NCI-H1105 (cell line): ENCODE results near the gene SLC4A1AP.

Source experiments
- DNase-seq: peaks from one replicate; lab custom pipeline; 2025; lab: John Stamatoyannopoulos, UW

Gene SLC4A1AP

GRCh38 chr2:27702302-27702701, 38.6 kb downstream of the SLC4A1AP start:
- DNase-seq, result no peak

DNA sequence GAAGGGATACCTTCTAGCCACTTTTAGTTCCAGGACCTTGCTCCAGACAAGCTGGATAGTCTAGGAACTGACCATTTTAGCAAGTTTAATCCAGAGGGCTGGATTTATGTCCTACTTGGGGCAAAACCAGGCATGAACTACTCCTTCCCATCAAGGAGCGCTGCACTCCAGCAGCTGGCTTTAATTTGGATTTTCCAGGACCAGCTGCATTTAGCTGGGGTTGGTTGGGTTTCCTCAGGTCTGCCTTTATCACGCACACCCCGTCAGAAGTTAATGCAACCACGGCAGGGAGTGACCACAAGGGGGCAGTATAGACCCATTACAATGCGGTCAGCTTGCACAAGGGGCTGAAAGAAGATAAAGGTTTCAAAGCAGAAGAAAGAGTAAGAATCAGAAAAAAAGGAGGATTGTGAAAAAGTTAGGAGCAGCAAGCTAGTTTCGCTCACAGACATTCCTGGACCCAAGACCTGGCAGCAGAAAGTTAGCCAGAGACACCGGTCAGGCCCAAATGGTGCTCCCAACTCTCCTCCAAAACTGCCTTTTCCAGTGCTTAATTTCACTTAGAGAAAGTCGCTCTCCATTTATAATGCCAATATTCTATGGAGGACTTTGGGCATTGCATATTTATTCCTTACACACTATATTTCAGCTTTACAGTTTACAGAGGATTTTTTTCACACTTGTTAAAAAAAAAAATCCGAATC, 40.1 kb downstream of the SLC4A1AP start:
- DNase-seq, result peak; percentile 60

GRCh38 chr2:27704342-27704876, 40.7 kb downstream of the SLC4A1AP start:
- DNase-seq, result no peak

DNA sequence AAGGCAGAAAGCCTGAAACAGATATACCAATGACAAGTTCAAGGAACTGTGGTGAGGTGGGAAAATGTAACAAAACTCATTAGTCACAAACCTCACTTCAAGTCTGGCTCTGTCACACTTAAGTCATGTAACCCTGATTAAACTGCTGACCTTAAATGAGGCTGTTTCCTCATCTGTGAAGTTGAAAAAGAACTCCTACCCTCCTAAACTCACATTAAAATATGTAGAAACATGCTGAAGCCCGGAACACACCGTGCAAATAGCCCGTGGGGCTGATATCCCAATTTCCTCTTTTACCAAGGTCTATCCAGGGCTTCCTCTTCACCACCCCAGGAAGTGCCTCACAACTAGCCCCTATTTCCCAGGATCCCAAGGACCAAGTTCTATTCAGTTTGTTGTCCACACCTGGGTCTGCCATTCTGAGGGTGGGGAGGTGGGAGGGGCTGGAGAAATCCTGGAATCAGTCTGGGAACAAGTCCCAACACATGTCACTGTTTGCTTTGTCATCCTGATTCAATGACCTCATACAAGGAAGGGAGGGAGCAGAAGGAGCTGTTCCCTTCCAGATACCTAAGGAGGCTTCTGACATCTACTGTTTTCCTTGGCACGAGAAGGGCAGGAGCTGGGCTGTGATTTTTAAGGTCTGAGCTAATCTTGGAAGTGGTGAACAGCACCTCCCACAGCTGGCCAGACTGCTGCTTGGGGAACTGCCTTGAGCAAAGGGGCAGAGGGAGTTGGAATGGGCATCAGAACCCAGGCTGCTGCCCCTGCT, 42.3 kb downstream of the SLC4A1AP start:
- DNase-seq, result no peak

DNA sequence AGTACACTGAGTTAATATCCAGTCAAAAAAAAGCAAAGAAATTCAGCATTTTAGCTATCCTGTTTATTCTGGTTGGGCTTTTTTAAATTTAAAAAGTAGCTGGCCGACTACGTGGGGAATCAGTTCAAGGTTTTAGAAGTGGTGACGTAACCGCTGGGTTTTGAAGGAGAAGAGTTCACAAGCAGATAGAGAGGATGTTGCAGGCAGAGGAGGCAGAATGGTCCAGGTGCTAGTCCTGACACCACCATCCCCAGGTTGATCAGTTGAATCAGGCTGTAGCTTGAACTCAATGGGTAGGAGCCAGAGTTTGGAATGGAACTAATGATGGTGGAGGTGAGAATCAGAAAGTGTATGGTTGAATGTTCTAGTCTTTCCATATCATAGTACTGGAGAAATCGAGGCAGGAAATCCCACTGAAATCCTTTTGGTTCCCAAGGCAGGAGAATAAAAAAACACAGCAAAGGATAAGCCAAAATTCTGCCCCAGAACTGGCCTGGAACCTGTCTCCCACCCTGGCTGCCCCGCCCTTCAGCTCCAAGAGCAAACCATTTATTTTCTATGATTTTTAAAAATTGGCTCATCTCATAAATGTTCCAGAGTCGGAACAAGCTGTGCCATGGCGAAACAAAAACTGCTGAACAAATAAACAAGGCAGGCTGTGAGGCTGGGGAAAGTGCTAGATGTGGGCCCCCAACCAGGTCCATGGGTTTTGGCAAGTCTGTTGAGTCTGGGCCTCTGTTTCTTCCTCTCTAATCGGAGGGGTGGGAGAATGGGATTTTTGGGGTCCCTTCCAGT, 44.0 kb downstream of the SLC4A1AP start:
- DNase-seq, result no peak

DNA sequence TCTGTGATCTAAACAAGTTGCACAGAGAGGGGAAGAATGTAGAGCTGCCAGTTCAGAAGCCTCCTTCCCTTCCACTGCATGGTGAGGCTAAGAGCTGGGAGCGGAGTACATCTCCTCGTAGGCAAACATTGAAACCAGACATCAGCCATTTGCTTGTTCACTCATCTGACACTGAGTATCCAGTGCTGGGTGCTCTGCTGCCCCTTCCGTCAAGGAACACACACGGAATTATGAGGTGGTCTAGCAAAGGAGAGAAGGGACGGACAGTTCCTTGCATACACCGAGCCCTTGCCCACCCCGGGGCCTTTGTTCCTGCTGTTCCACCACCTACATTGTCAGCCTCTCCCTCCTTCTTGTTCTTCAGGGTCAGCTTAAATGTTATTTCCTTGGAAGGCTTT, 44.6 kb downstream of the SLC4A1AP start:
- DNase-seq, result no peak

DNA sequence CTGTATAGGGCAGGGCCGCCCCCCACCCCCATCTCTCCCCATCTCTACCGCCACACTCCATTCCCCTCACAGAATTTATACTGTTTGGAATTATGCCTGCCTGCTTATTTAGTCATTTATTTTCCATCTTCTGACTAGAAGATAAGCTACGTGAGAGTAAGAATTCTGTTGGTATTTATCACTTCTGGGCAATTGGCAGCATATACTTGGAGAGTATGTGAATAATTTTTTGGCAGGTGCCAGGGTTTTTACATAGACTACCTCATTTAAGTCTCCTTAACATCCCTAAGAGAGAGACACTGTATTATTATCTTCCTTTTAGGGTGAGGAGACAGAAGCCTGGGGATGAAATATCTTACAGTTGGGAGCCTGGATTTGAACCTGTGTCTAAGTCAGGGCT, 45.0 kb downstream of the SLC4A1AP start:
- no peak for DNase-seq

GRCh38 chr2:27709326-27709725, 45.6 kb downstream of the SLC4A1AP start:
- DNase-seq, result no peak

DNA sequence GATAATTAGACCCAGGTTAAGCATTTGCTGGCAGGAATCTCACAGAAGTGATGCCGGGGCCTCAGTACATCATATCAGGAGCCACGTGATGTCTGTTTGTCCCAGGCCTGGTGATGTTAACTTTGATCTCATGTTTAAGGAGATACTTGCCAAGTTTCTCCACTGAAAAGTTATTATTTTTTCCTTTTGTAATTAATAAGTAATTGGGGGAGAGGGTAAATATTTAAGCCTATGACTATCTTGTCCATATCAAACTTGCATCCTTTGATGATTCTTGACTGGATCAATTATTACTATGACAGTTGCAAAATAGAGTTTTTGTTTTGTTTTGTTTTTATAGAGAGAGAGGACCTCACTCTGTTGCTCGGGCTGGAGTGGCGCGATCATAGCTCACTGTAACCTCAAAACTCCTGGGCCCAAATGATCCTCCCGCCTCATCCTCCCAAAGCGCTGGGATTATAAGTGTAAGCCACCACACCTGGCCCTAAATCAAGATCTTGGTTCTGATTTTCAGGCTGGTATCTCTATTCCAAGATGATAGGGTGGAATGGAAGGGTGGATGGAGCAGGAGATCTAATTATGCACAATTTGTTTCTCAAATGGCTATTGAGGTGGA, 46.4 kb downstream of the SLC4A1AP start:
- DNase-seq, result no peak

GRCh38 chr2:27710640-27711430, 47.1 kb downstream of the SLC4A1AP start:
- DNase-seq, result no peak

- no peak for DNase-seq
Observed at GRCh38 chr2:27711804-27712203, 48.1 kb downstream of the SLC4A1AP start.

DNA sequence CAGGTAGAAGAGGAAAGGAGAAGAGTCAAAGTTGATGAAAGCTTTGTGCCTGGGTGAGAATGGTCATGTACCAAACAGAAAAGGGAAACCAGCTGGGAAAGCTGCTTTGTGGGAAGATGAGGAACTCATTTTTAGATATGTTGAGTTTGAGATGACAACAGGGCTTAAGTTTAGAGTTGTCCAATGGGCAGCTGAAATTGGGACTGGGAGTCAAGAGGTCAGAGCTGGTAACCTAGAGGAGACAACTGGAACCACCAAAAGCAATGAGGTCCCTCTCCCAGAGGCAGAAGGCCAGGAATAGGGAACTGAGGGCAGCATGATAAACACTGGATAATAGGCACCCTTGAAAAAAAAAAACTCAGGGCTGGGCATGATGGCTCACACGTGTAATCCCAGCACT, 48.8 kb downstream of the SLC4A1AP start:
- no peak for DNase-seq

DNA sequence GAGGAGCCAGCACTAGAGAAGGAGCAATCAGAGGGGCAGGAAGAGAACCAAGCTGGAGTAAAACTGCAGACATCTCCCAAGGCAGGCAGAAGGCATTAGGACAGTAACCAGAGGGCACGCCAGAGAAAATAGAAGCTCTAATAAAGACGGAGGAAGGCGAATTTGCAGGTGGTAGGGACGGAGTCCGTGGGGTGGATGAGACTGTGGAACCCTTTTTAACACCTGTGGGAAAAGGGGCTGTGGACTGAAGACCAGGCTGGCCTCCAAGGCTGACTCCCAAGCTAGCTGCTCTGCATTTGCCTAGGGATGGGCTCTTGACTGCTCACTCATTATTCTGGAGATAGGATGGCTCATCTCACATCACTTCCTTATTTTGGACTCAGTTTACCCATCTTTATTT, 49.5 kb downstream of the SLC4A1AP start:
- DNase-seq, result no peak

- DNase-seq, result no peak
Observed at GRCh38 chr2:27714053-27714452, 50.4 kb downstream of the SLC4A1AP start.

DNA sequence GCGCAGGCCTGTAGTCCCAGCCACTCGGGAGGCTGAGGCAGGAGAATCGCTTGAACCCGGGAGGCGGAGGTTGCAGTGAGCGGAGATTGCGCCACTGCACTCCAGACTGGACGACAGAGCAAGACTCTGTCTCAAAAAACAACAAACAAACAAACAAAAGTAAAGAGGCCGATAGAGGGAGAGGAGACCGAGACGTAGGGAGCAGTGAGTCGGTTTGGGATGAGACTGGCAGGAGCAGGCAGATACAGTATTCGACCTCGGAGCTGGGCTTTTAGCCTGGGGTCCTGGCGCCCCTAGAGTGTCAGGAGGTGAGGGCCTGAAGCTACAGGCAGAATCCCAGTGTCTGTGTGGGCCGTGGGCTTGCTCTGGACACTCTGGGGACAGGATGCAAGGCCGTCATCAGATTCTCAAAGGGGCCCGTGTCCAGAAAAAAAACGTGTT, 51.2 kb downstream of the SLC4A1AP start:
- no peak for DNase-seq

DNA sequence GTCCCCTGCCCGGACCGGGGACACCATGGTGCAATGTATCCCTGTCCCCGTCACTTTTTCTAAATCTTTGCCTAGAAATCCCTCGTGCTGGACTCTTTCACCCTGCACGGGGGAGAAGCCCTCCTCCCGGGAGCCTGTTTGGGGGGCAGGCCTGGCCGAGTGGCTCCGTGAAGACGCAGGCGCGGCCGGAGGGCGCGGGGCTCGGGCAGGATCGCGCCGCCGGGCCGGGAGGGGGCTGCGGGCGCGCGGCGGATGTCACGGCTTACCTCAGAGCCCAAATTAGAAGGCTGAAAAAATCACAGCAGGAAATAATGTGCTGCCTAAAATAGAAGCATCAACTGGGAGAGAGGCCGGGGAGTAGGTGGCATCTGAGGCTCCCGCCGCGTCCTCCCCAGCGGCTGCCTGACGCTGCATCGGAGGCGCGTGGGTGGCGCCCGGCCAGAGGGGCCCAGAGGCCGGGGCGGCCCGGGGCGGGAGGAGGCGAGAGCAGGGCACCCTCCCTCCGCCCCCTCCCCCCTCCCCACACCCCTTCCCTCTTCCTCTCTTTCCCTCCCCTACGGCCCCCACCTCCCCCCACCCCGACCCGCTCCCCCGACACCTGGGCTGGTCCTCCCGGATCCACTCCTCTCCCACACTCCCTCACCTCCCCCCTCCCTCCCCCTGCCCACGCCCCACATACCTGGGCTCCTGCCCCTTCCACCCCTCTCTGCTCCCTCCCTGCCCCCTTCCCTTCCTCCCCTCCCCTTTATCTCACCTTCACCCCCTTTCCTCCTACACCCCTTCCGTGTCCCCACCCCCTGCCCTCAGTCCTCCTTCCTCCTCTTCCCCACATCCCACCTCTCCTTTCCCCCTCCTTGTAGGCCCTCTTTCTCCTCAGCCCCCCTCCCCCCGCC, 51.9 kb downstream of the SLC4A1AP start:
- DNase-seq, result peak; percentile 17

DNA sequence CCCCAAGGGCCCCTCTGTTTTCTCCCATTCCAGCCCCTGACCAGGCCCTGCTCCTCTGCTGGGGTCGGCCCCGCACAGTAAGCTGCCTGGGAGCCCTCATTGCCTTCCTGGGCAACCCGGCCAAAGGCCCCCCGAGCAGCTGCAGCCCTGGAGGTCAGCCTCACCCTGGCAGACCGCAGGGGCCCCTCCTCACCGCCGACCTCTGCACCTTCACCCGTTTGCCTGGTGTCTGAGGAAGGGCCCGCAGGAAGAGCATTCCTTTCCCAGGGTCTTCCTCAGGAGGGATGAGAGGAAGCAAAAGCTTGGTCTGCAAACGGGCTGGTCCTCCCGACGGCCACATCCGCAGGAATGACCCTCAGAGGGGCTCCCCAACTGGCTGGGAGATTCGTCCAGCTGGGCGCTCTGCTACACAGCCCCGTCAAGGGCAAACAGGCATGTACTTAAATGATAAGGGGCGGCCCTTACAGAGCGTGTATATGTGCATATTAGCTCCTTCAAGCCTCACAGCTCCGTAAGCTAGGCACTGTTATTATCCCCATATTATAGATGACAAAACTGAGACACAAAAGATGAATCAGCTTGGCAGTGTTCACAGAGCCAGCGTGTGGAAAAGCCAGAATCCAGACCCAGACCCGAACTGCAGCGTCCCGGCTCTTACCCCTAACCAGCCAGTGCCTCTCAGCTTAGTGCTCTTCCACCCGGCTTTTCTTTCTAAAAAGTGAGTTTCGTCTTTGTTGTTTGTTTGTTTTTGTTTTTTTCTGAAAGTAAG, 52.8 kb downstream of the SLC4A1AP start:
- no peak for DNase-seq

DNA sequence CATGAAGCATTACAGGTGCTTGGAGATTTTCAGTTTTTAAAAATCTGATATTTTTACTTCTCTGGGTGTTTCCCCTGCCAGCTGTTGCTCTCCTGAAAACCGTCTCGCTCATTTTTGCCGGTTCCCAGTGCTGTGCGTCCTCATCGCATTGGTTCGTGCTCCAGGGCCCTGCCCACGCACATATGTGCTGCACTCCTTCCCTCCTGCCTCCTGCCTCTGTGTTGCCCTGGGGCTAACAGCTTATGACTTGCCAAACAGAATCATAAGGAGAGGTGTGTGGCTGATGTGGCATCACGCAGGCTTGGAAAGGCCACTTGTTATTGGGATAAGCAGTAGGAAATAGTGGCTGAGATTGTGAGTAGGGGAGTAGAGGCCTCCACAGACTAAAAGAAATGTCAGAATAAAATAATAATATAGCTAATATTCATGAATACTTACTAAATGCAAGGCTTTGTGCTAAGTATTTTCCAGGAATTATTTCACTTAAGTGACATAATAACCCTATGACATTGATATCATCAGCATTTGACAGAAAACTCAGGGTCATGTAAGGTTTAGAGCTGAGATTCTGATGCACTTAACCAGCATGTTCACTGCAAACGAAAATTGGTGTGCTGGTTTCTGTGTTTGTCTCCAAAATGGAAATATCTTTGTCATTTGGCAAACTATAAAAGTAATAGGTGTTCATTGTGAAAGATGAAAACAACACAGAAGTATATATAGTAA, 53.5 kb downstream of the SLC4A1AP start:
- no peak for DNase-seq
